Measurements from ENCODE around the gene DAP3.
"Not testable (repeated sequence)": the region's sequence is repeated elsewhere in the genome, so short reads cannot be mapped to it uniquely, and the experiment has no call there.

DAP3 gene

DNA sequence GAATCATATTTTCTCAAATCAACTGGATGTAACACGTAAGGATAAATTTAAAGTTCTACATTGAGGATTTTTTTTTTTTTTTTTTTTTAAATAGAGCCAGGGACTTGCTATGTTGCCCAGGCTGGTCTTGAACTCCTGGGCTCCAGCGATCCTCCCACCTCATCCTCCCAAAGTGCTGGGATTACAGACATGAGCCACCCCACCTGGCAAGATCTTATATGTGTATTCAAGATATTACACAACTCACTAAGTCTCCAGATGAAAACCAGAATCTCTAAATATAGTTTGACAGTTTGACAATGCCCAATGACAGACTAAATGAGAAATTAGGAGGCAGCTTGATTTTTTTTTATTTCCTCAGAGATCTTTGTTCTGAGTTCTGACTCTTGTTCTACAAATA is 7.1 kb upstream of the DAP3 start:
- peak; percentile 28 for DNase-seq (ENCODE audit: low read depth)

DNA sequence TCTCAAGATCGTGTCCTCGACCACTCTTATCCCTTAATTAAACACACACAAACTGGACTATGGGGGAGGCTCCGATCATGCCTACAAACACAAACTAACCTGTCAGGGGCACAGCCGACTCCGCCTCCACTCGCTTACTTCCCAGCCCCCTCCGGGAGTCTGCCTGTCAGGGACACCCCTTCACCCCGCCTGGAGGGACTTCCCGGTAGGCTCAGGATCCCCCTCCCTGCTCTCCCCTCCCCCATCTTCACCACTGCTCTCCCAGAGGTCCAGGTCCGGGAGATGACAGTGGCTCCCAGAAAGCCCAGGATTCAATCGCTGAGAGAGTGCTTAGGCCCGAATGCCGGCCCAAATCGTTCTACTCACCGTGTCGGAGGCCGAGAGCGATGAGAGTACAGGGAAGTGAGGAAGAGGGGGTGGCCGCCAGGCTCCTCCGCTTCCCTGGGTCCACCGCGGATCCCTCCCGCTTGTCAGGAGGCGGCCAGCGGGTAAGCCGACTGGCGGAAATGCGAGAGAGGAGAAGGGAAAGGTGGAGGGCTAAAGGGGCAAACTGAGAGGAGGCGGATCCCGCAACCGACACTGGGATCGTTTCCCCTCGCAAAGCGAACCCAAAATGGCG is 1.1 kb upstream of the DAP3 start:
- not testable (repeated sequence) for DNase-seq (ENCODE audit: low read depth)

DNA sequence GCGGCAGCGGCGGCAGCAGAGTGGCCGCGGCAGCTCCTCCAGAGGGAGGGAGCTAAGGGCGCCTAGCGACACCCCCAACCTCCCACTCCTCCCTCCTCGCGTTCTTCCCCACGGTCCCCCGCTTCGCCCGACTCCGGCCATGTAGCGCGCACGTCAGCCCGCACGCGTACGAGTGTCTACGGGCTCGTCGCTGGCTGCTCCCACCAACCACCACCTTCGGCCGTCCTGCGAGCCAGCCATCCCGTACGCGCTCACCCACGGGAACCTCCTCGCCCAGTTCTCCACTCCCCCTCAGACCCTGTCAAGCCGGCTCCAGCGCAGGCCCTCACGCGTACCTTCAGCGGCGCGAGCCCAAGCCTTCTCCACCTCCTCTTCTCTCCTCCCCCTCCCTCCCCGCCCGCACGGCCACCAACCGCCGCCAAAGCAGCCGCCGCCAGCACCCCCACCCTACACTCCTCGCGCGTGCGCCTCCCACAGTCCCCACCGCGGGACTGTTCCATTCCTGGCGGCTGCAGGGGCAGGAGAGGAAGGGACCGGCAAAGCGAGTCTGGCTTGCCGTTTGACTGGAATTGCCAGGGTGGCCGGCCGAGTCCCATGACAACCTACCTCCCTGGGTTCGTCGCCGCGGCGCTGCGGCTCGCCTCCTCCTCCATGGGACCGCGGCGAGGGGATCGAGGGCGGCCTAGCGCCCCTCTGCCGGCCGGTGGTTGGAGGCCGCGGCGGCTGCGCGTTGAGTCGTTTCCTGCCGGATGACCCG is 389 bp upstream of the DAP3 start, which contains the start of gene YY1AP1:
Gene YY1AP1, minus strand, starts transcription at position 451 of the 757 bp plus-strand sequence. CDS start 8,338 bp downstream, outside the sequence.
- DNase-seq (ENCODE audit: low read depth) = peak; percentile 83

DNA sequence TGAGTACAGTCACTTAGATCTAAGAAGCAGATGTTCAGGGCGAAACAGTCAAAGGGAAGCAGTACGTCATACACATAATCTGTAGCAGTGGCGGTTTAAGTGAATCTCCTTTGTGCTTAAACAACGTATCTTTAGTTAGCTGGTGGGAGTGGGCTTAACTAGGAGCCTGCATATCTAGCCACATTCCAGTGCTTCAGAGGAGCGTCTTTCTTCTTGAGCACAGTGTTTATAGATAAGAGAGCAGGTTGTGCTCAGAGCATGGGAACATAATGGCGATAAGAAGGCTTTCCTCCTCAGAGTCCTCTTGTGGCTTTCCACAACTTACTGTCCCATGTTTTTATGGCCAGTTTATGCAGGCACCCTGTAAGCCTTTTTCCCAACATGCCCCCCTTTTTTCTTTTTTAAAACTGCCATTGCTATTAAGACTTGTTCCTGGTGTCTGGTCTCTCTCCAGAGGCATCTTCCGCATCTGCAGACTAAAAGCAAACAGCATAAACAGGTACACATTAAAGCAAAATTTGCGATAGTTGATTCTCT is 3.2 kb downstream of the DAP3 start:
- DNase-seq (ENCODE audit: low read depth) = peak; percentile 15

DNA sequence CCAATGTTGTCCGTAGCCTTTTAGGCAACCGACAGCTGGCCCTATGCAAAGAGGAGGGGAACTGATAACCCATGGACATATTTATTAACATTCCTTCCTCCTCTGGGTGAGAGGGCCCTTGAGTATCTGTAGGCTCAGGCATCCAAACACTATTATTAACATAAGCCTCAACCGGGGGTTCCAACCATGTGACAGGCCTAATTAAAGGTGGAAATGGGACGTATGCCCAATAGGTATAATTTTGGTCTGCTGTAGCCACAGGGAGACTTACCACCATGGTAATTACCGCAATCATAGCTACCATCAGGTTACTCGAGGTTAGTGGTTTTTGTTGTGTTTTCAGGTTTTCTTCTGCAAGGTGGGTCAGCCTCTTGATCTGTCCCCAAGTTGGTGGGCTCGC is 5.3 kb downstream of the DAP3 start:
- DNase-seq (ENCODE audit: low read depth) = no peak

DNA sequence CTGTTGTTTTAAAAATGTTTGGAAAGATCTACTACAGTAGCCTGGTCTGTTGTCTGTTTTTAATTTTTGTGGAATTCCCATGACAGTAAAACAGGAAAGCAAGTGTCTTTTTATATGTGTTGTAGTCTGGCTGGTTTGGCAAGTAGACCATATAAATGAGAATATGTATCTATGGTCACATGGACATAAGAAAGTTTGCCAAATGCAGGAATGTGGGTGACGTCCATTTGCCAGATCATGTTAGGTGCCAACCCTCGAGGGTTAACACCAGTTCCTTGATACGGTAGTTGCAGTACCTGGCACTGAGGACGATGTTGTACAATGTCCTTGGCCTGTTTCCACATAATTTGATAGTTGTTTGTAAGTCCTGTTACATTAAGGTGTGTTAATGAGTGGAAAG is 6.2 kb downstream of the DAP3 start:
- DNase-seq (ENCODE audit: low read depth) = no peak

DNA sequence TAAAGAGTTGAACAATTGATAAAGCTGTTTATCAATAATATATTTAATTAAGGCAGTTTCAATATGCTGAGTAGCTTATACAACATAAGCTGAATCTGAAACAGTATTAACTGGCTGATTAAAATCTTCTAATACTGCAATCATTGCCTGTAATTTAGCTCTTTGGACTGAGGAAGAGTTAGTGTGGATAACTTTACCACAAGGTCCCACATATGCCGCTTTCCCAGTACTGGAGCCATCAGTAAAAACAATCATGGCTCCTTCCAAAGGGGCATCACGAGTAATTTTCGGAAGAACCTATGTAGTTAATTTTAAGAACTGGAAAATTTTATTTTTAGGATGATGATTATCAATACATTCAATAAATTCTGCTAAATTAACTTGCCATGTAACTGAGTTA is 6.7 kb downstream of the DAP3 start:
- DNase-seq (ENCODE audit: low read depth) = no peak

DNA sequence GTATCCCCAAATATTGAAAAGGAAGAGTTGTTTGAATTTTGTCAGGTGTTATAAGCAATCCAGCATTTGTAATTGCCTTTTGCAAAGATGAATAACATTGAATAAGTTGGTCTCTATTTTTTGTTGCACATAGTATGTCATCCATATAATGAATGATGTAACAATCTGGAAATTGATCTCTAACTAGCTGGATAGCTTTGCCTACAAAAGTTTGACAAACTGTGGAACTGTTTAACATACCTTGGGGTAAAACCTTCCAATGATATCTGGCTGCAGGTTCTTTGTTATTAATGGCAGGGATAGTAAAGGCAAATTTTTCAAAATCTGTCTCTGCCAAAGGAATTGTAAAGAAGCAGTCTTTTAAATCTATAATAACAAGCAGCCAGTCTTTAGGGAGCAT is 7.6 kb downstream of the DAP3 start:
- no peak for DNase-seq (ENCODE audit: low read depth)

DNA sequence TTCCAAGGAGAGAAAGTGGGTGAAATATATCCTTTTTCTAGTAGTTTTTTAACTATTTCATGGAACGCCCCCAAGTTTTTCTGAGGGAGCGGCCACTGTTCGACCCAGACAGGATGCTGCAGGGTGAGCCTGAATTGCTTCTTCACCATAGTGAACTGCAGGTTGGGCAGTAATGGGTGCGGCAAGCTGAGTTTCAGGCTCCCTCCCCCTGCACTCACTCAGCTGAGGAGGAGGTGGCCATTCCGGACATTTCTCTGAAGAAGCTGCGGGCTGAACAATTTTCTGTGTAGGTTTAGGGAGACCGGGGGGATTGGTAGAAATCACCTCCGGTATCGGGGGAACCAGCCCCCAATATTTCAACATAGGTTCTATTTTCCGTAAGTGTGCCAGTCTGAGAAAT is 8.2 kb downstream of the DAP3 start:
- no peak for DNase-seq (ENCODE audit: low read depth)

DNA sequence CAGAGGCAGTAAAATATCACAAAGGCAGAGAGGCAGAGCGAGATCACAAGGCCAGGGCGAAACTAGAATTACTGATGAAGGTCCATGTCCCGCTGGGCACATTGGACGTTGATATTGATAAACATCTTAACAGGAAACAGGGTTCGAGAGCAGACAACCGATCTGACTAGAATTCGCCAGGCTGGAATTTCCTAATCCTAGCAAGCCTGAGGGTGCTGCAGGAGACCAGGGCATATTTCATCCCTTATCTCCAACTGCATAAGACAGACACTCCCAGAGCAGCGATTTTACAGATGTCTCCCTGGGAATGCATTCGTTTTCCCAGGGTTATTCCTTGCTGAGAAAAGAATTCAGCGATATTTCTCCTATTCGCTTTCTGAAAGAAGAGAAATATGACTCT is 8.7 kb downstream of the DAP3 start:
- DNase-seq (ENCODE audit: low read depth) = peak; percentile 55

DNA sequence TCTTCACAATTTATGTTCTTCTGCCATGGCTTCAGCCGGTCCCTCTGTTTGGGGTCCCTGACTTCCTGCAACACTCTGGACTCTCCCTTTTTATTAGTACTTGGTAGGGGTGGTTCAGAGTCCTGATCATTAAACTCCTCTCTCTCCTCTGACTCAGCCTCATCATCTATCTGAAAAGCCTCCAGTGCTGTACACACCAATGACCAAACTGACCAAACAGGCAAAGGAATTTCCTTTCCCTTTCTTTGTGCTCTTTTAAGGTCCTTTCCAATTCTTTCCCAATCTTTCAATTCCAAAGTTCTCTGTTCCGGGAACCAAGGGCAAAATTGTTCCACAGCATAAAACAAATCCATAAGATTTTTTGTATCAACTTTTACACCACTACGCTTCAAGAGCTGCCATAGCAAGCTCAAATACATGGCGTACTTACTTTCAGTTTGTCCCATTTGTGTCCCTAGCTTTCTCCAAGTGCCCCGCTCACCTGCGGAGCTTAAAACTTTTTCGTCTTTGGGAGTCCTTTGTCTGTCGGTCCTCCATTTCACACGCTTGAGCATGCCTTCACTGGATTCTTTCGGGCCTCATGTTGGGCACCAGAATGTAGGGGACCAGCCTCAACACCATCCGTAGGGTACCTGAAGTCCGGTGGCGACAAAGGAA is 9.6 kb downstream of the DAP3 start:
- peak; percentile 39 for DNase-seq (ENCODE audit: low read depth)

DNA sequence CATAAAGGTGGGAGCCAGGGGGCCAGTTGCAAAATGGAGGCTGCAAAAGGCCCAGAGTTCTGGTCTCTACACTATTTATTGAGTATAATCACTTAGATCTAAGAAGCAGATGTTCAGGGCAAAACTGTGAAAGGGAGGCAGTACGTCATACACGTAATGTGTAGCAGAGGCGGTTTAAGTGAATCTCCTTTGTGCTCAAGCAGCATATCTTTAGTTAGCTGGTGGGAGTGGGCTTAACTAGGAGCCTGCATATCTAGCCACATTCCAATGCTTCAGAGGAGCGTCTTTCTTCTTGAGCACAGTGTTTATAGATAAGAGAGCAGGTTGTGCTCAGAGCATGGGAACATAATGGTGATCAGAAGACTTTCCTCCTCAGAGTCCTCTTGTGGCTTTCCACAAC is 10.2 kb downstream of the DAP3 start:
- peak; percentile 70 for DNase-seq (ENCODE audit: low read depth)

DNA sequence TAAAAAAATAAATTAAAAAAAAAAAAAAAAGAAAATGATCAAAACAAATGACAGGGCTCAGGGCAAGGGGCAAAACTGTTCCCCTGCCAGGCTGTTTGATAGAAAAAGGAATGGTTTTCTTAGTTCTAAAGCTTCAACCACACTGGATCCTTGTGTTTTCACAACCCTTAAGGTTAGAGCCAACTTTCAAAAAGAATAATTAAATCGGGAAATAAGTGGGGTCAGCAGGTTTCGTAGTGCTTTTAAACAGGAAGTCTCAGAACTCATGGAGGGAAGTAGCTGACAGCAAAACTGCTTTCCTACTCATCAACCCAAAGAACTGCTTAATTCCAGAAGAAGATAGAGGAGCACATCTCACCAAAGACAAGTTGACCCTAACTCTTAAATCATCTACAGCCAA is 12.8 kb downstream of the DAP3 start:
- DNase-seq (ENCODE audit: low read depth) = not testable (repeated sequence)

DNA sequence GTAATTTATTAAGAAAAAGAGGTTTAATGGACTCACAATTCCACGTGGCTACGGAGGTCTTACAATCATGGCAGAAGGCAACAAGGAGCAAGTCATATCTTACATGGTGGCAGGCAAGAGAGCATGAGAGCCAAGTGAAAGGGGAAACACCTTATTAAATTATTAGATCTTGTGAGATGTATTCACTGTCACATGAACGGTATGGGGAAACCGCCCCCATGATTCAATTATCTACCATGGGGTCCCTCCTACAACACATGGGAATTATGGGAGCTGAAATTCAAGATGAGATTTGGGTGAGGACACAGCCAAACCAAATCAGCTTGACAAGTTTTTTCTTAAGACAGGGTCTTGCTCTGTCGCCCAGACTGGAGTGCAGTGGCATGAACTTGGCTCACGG is 14.3 kb downstream of the DAP3 start:
- no peak for DNase-seq (ENCODE audit: low read depth)

DNA sequence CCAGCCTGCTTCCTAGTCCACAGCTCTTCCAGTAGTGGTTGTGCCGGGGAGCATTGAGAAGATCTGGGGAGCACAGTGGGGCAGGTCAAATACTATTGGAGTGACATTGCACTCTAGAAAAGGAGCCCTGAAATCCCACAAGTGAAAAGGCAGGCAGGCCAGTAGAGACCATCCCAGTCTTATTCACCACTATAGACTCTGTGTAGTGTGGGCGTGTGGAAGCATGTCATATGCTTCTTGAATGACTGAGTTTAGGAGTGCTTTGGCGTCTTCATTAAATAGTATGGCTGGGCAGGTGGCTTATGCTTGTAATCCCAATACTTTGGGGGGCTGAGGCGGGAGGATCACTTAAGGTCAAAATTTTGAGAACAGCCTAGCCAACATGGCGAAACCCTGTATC is 15.5 kb downstream of the DAP3 start:
- not testable (repeated sequence) for DNase-seq (ENCODE audit: low read depth)

DNA sequence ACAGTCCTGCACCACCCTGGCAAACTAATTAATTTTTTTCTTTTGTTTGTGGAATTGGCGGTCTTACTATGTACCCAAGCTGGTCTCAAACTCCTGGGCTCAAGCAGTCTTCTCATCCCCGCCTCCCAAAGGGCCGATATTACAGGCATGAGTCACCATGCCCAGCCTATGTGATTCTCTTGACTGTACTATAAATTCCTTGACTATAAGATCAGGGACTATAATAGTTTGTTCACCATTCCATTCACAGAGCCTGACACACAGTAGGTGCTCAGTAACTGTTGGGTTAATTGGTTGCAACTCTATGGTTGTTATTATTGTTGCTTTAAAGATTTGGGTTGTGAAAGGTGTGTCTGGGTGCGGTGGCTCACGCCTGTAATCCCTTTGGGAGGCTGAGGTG is 17.2 kb downstream of the DAP3 start:
- peak; percentile 60 for DNase-seq (ENCODE audit: low read depth)

DNA sequence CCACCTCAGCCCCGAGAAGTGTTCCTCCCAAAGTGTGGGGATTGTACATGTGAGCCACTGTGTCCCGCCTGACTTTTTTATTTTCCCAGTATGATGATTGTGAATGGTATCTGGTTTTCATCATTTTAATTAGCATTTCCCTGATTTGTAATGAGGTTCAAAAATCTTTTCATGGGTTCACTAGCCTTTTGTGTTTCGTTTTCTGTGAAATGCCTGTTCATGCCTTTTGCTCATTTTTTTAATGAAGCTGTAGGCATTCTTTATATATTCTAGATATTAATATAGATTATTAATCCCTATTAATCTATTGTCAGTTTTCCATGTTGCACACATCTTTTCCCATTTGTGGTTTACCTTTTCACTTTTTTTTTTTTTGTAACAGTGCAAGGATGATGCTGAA is 20.5 kb downstream of the DAP3 start:
- DNase-seq (ENCODE audit: low read depth) = no peak

DNA sequence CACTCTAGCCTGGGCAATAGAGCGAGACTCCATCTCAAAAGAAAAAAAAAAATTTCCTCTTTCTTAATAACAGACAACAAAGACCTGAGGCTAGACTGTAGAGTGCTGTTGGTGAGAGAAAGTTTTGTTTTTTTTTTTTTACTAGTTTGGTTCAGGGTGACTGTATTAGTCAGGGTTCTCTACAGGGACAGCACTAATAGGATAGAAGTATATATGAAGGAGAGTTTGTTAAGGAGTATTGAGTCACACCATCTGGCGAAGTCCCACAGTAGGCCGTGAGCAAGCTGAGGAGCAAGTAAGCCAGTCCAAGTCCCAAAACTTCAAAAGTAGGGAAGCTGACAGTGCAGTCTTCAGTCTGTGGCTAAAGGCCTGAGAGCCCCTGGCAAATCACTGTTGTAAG is 22.6 kb downstream of the DAP3 start:
- DNase-seq (ENCODE audit: low read depth) = not testable (repeated sequence)

DNA sequence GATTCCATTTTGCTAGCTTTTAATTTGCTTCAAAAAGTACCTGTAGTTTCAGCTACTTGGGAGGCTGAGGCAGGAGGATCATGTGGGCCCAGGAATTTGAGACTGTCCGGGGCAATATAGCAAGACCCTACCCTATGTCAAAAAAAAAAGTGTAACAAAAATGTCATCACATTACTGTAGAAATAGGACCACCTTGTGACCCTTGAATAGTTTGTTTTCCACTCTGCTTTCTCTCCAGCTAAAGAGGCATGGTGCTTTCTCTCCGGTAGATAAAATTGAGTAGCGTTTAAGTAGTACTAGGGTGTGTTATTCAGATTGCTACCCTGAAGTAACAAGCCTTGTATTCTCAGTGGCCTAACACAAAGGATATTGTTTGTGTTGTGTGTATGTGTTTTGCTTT is 23.7 kb downstream of the DAP3 start:
- DNase-seq (ENCODE audit: low read depth) = not testable (repeated sequence)

DNA sequence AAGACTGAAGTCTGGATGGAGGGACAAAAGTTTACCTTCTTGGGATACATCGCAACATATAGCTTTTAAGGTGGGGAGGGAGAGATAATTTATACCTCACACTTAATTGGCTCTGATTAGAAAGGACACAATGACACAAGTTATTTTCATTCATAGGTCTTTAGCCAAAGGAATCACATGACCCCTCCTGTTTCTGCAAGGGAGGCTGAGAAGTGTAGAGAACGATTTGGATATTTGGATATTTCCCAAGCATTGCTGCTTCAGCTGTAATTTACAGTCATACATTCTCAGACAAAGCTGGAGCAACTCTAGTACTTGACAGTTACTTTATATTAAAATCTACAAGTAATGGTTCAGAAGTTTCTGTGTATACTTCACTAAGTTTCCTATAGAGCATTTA is 24.2 kb downstream of the DAP3 start:
- no peak for DNase-seq (ENCODE audit: low read depth)

DNA sequence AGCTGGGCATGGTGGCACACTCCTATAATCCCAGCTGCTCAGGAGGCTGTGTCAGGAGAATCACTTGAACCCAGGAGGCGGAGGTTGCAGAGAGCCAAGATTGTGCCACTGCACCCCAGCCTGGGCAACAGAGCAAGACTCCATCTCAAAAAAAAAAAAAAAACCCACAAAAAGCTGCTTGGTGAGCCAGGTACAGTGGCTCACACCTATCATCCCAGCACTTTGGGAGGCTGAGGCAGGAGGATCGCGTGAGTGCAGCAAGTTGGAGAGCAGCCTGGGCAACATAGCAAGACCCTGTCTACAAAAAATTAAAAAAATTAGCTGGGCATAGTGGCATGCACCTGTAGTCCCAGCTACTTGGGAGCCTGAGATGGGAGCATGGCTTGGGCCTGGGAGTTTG is 26.2 kb downstream of the DAP3 start:
- not testable (repeated sequence) for DNase-seq (ENCODE audit: low read depth)

DNA sequence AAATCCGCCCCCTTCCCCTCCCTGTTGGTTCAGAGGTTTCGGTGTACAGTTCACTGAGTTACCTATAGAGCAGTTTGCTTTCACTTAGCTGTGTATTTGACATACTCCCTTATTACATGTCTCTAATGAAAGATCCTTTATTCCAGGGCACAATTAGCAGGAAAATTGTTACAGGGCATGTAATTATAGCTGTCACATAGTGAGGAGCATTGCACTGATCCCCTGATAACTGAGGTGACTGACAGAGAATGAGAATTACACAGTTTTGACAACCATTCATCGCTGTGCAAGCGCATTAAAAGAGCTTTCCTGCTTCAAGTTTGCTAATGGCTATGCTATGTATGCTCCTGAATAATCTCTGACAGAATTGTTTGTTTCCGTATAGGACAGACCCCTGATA is 26.9 kb downstream of the DAP3 start:
- DNase-seq (ENCODE audit: low read depth) = no peak

DNA sequence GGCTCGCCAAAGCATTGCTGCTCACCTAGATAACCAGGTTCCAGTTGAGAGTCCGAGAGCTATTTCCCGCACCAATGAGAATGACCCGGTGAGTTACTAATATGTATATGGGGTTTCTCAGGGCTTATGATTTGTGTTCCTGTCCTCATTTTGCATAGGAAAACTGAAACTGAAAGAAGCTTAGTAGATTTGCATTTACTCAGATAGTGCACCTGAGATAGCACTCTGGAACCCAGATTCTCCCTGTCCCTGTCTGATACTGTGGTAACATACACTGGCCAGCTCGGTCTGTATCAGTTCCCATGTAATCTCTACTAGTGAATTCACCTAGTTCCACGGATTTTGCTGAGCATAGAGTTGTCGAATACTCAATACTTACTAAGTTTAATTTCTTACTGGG is 28.1 kb downstream of the DAP3 start:
- DNase-seq (ENCODE audit: low read depth) = no peak
